Cardiac muscle cell (in vitro differentiated cells and primary cell): ENCODE data around the gene TMEM271. TPM values are rescaled to one million over a fixed set of nuclear protein-coding genes. Genes with fewer than 3 reads are reported as not detected.

Source experiments
- DNase-seq, 2 donors: peaks; one replicate each; pipeline versions ENCODE4 v3.0.0 to v3.0.0-alpha.2; 2010 to 2017; ENCODE audit warnings: low read depth in 1 of 2, low spot score in 1 of 2
- H3K27ac ChIP-seq: fragments of 200-600 bp; sonication (generic); 2 replicates; pipeline ENCODE4 v1.5.1; 2016
- H3K27me3 ChIP-seq: fragments of 200-600 bp; sonication (generic); 2 replicates; pipeline ENCODE4 v1.6.0; 2016; ENCODE audit warnings: control low read depth
- H3K36me3 ChIP-seq: fragments of 200-600 bp; sonication (generic); 2 replicates; pipeline ENCODE4 v1.5.1; 2016; ENCODE audit warnings: control low read depth
- H3K4me1 ChIP-seq: fragments of 200-600 bp; sonication (generic); 2 replicates; pipeline ENCODE4 v1.8.1; 2017; ENCODE audit warnings: low read depth, mild to moderate bottlenecking, mixed run types
- H3K4me3 ChIP-seq: fragments of 200-600 bp; sonication (generic); 2 replicates; pipeline ENCODE4 v1.5.1; 2016; ENCODE audit warnings: mild to moderate bottlenecking
- H3K9me3 ChIP-seq: fragments of 200-600 bp; sonication (generic); 2 replicates; pipeline ENCODE4 v1.5.1; 2017; ENCODE audit warnings: low read depth, mild to moderate bottlenecking, control low read depth
- CTCF ChIP-seq: IDR thresholded peaks from 2 replicates; pipeline ENCODE4 v1.5.1; 2012; ENCODE audit warnings: low read depth, mild to moderate bottlenecking, low read length
- polyA plus RNA-seq: library from polyadenylated mRNA; unstranded; fragments of >200 nt; fragmentation: Nextera tagmentation; extraction: Ambion mirVana; gene quantifications from 2 replicates; pipeline ENCODE4 v1.2.1, GENCODE V29; 2016
- total RNA-seq: library from RNA; depleted of rRNA; stranded (reverse); fragments of >200 nt; gene quantifications from 2 replicates; pipeline ENCODE4 v1.2.3, GENCODE V29; 2016

Gene TMEM271
- total and polyA plus RNA-seq, 2 experiments from 2014 or later, result not detected

DNA sequence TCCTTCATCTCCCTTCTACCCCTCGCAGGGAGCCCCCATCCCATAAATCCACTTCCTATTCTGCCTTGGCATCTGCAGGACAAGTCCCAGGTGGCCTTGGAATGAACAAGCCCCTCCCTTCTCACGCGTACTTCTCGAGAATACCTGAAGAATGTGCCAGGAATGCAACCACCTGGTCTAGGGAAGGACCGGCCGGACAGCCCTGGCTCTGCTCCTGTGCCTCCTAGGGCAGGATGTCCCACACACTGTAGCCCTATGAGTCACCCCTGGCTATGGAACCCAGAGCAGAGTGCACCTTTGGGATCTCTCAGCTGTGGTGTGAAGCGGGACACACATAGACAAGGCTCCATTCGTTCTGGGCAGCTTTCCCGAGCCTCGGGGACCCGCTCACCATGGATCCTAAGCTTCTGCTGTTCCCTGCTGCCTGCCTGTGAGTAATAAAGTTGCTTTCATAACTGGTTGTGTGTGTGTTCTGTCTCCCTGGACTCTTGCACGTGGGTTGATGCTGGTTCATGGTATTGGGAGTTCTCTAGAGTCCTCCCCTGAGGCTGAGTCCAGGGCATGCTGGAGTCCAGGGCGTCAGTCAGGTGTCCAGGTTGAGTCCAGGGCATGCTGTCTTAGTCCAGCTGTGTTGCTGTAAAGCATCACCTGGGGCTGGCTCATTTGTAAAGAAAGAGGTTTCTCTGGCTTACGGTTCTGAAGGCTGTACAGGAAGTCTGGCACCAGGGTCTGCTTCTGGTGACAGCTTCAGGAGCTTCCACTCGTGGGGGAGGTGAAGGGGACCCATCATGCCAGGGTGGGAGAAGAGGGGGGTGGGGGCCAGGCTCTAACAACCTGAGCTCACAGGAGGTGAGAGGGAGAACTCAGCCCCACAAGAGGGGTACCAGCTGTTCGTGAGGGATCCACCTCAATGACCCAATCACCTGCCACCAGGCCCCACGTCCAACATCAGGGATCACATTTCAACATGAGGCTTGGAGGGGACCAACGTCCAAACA is 41.8 kb upstream of the TMEM271 start:
- Histone ChIP-seq H3K4me1 (no peaks in the 10 kb centered on the region), H3K27me3 (peaks cover 15% of the 10 kb centered on the region), H3K27ac (no peak overlapping the region), H3K4me3 (no peak overlapping the region), H3K9me3 (no peaks in the 10 kb centered on the region), H3K36me3 (no peaks in the 10 kb centered on the region)
- no peak for TF ChIP-seq CTCF
- DNase-seq, result no peak

GRCh38 chr4:616911-617643 is 41.0 kb upstream of the TMEM271 start:
- no peaks in the 10 kb centered on the region for H3K36me3 ChIP-seq
- H3K4me3 ChIP-seq, result no peak overlapping the region
- TF ChIP-seq CTCF, result no peak
- H3K4me1 ChIP-seq, result no peaks in the 10 kb centered on the region
- H3K9me3 ChIP-seq, result no peaks in the 10 kb centered on the region
- peaks cover 24% of the 10 kb centered on the region for H3K27me3 ChIP-seq
- H3K27ac ChIP-seq, result no peak overlapping the region
- DNase-seq, result no peak

- no peak overlapping the region for H3K27ac ChIP-seq
- no peak for DNase-seq
- H3K36me3 ChIP-seq, result no peaks in the 10 kb centered on the region
- no peak overlapping the region for H3K4me3 ChIP-seq
- TF ChIP-seq CTCF, result no peak
- H3K9me3 ChIP-seq, result no peaks in the 10 kb centered on the region
- H3K27me3 ChIP-seq, result peaks cover 30% of the 10 kb centered on the region
- H3K4me1 ChIP-seq, result no peaks in the 10 kb centered on the region
Measured at GRCh38 chr4:616091-616490, 40.0 kb upstream of the TMEM271 start.

GRCh38 chr4:613126-613525 is 37.0 kb upstream of the TMEM271 start:
- Histone ChIP-seq H3K4me1 (no peaks in the 10 kb centered on the region), H3K4me3 (no peak overlapping the region), H3K27ac (no peak overlapping the region), H3K27me3 (peaks cover 31% of the 10 kb centered on the region), H3K9me3 (no peaks in the 10 kb centered on the region), H3K36me3 (no peaks in the 10 kb centered on the region)
- no peak for DNase-seq
- TF ChIP-seq CTCF, result no peak

GRCh38 chr4:612749-613125 is 36.6 kb upstream of the TMEM271 start:
- TF ChIP-seq CTCF, result no peak
- Histone ChIP-seq H3K4me3 (no peak overlapping the region), H3K27ac (no peak overlapping the region), H3K27me3 (peaks cover 31% of the 10 kb centered on the region), H3K9me3 (no peaks in the 10 kb centered on the region), H3K36me3 (no peaks in the 10 kb centered on the region), H3K4me1 (no peaks in the 10 kb centered on the region)
- DNase-seq, result no peak
